Fibroblast of lung (primary cell): ENCODE measurements around the gene SCIN.

ENCODE experiments used
- CTCF ChIP-seq, 2 donors: IDR thresholded peaks in 1 of 2; conservative IDR thresholded peaks in 1 of 2; 1 replicate in 1 of 2; 2 replicates in 1 of 2; pipeline ENCODE4 v1.5.1; 2011 to 2012; ENCODE audit warnings: low read length in 2 of 2, control low read depth in 1 of 2, inconsistent platforms in 1 of 2, low read depth in 1 of 2, mild to moderate bottlenecking in 1 of 2
- EZH2 ChIP-seq: IDR thresholded peaks from 2 replicates; pipeline ENCODE4 v1.5.1; 2012; ENCODE audit warnings: low read length, control low read depth, mild to moderate bottlenecking; ENCODE audit errors: missing control alignments

- TF ChIP-seq EZH2 (no peak), CTCF (conservative IDR thresholded peaks at IDR 0.05 in 1 of 2, IDR thresholded peaks at IDR 0.05 in 1 of 2; ENCODE audit: low read depth in 1 of 2, low read length in 2 of 2) (no peak)
These were observed 103.5 kb downstream of the SCIN start for GRCh38 chr7:12674053-12674452.
